HepG2 (cell line): ENCODE results near the gene MEG3. TPM values are rescaled to one million over a fixed set of nuclear protein-coding genes. Genes with fewer than 3 reads are reported as not detected.

Experiments
- ATAC-seq: fragments of 200-7000 bp; cut with Tn5 transposase; 3 replicates; pipeline ENCODE4 v1.9.1; 2020; ENCODE audit warnings: mild to moderate bottlenecking, moderate library complexity
- BruUV-seq: library from RNA; stranded (reverse); fragments of 400-500 nt; replicated peaks from 2 replicates; lab custom pipeline; 2021; lab: Mats Ljungman, UMichigan
- CTCF ChIA-PET: fragments of 300-600 bp; formaldehyde crosslinking; extraction: SDS; loops from one replicate; lab custom pipeline; 2021; ENCODE audit warnings: low total read pairs, inconsistent platforms, low intra/inter-chr PET ratio; lab: Yijun Ruan, JAX
- POLR2A ChIA-PET: fragments of 350-600 bp; sonication (Branson Sonifier 250); formaldehyde crosslinking; loops from one replicate; lab custom pipeline; 2020; ENCODE audit warnings: antibody characterized with exemption, inconsistent platforms; lab: Yijun Ruan, JAX
- DNase-seq: peaks from one replicate; pipeline ENCODE4 v3.0.0-alpha.2; 2015; ENCODE audit warnings: low spot score
- FAIRE-seq: peaks from 3 replicates; lab custom pipeline; 2011; peaks lifted over from hg19 to GRCh38; lab: Jason Lieb, UNC
- H2AFZ ChIP-seq: one replicate; pipeline ENCODE4 v1.6.1; 2011; ENCODE audit warnings: low read length, inconsistent platforms
- H3K27ac ChIP-seq: fragments of 300-600 bp; 3 replicates; pipeline ENCODE4 v1.8.0; 2011; ENCODE audit warnings: mixed run types, mild to moderate bottlenecking, mixed read lengths, low read length, inconsistent platforms; ENCODE audit not compliant: insufficient read depth; ENCODE audit errors: extremely low read length
- H3K27me3 ChIP-seq, 2 experiments: fragments of 200-600 bp in 1 of 2; 2 replicates in 1 of 2; 3 replicates in 1 of 2; pipeline versions ENCODE4 v1.6.0 to v1.8.0; 2011; ENCODE audit warnings: low read length in 2 of 2, mild to moderate bottlenecking in 2 of 2, moderate library complexity in 2 of 2, inconsistent platforms in 1 of 2; ENCODE audit not compliant: insufficient read depth in 2 of 2, control insufficient read depth in 1 of 2
- H3K36me3 ChIP-seq, 2 experiments: fragments of 200-600 bp in 1 of 2; replicated peaks in 1 of 2; 2 replicates in 1 of 2; 3 replicates in 1 of 2; pipeline versions ENCODE4 v1.5.1 to v1.8.0; 2011; ENCODE audit warnings: low read length in 2 of 2, inconsistent platforms in 1 of 2; ENCODE audit not compliant: insufficient read depth in 2 of 2, control insufficient read depth in 1 of 2
- H3K4me1 ChIP-seq: 2 replicates; pipeline ENCODE4 v1.5.1; 2012; ENCODE audit warnings: low read length, inconsistent platforms; ENCODE audit not compliant: insufficient read depth
- H3K4me2 ChIP-seq: 2 replicates; pipeline ENCODE4 v1.6.0; 2011; ENCODE audit warnings: low read depth, low read length, inconsistent platforms
- H3K4me3 ChIP-seq, 3 experiments: fragments of 200-600 bp in 1 of 3; sonication (generic), shearing (Covaris generic) in 1 of 3; replicated peaks in 1 of 3; 2 replicates each; pipeline ENCODE4 v1.5.1; 2011 to 2016; ENCODE audit warnings: low read length in 3 of 3, inconsistent platforms in 2 of 3, low read depth in 2 of 3, mild to moderate bottlenecking in 2 of 3, control low read depth in 1 of 3, mixed read lengths in 1 of 3; ENCODE audit not compliant: insufficient read depth in 1 of 3
- H3K79me2 ChIP-seq: one replicate; pipeline ENCODE4 v1.6.1; 2011; ENCODE audit warnings: low read length, inconsistent platforms; ENCODE audit not compliant: insufficient read depth
- H3K9ac ChIP-seq: 2 replicates; pipeline ENCODE4 v1.6.0; 2011; ENCODE audit warnings: mild to moderate bottlenecking, low read depth, low read length, inconsistent platforms; ENCODE audit not compliant: insufficient read depth
- H3K9me3 ChIP-seq: 2 replicates; pipeline ENCODE4 v1.5.1; 2012; ENCODE audit warnings: mild to moderate bottlenecking, low read length
- H4K20me1 ChIP-seq: 2 replicates; pipeline ENCODE4 v1.6.0; 2011; ENCODE audit warnings: inconsistent platforms, mild to moderate bottlenecking, low read length, moderate library complexity; ENCODE audit not compliant: insufficient read depth
- DNMT1 ChIP-seq: sonication (generic); formaldehyde crosslinking; IDR thresholded peaks from 2 replicates; pipeline ENCODE4 v1.5.1; 2020; ENCODE audit warnings: mild to moderate bottlenecking, missing genetic modification reagents
- HMG20B ChIP-seq: conservative IDR thresholded peaks from 2 replicates; pipeline ENCODE4 v1.6.1; 2016; ENCODE audit warnings: missing genetic modification reagents, missing compliant biosample characterization
- MAFG ChIP-seq: sonication (generic); formaldehyde crosslinking; IDR thresholded peaks from 2 replicates; pipeline ENCODE4 v1.5.1; 2020; ENCODE audit warnings: mild to moderate bottlenecking, missing genetic modification reagents
- NKX3-1 ChIP-seq: sonication (generic); formaldehyde crosslinking; IDR thresholded peaks from 2 replicates; pipeline ENCODE4 v1.5.0; 2020; ENCODE audit warnings: missing genetic modification reagents
- PBX3 ChIP-seq: sonication (generic); formaldehyde crosslinking; IDR thresholded peaks from 2 replicates; pipeline ENCODE4 v1.8.1; 2023; ENCODE audit warnings: missing genetic modification reagents, inconsistent platforms, borderline replicate concordance
- SP1 ChIP-seq, 2 experiments: fragments of 450-650 bp in 1 of 2; sonication (generic) in 1 of 2; formaldehyde crosslinking in 1 of 2; IDR thresholded peaks; 2 replicates each; pipeline versions ENCODE4 v1.4.0 to v1.6.1; 2016 to 2020; ENCODE audit warnings: missing genetic modification reagents in 1 of 2
- ZNF674 ChIP-seq: sonication (generic); formaldehyde crosslinking; IDR thresholded peaks from 2 replicates; pipeline ENCODE4 v1.5.0; 2020; ENCODE audit warnings: low read depth, mild to moderate bottlenecking, missing genetic modification reagents
- ZNF772 ChIP-seq: sonication (generic); formaldehyde crosslinking; IDR thresholded peaks from 2 replicates; pipeline ENCODE4 v1.5.0; 2020; ENCODE audit warnings: mild to moderate bottlenecking, missing genetic modification reagents
- ZNF775 ChIP-seq: sonication (generic); formaldehyde crosslinking; IDR thresholded peaks from 2 replicates; pipeline ENCODE4 v1.4.0; 2020; ENCODE audit warnings: missing genetic modification reagents, mild to moderate bottlenecking, moderate library complexity, borderline replicate concordance
- ZNF776 ChIP-seq: sonication (generic); formaldehyde crosslinking; IDR thresholded peaks from 2 replicates; pipeline ENCODE4 v1.4.0; 2020; ENCODE audit warnings: mild to moderate bottlenecking, missing genetic modification reagents
- ZNF879 ChIP-seq: sonication (generic); formaldehyde crosslinking; IDR thresholded peaks from 2 replicates; pipeline ENCODE4 v1.8.1; 2023; ENCODE audit warnings: missing genetic modification reagents
- ZSCAN12 ChIP-seq: sonication (generic); formaldehyde crosslinking; IDR thresholded peaks from 2 replicates; pipeline ENCODE4 v1.9.0; 2021; ENCODE audit warnings: mild to moderate bottlenecking, missing genetic modification reagents
- WGBS: methylation state at CpG from one replicate; pipeline ENCODE4 v1.1.6; 2017; ENCODE audit warnings: low lambda C conversion rate; 5-methylcytosine and 5-hydroxymethylcytosine counted together
- in situ Hi-C: cut with HindIII; loops from 2 replicates; pipeline ENCODE4 v1.10.0; 2017; ENCODE audit warnings: low pct_unique_long_range_greater_than_20kb; ENCODE audit not compliant: extremely low pct_ligation_motif_present
- intact Hi-C: fragments of 100-400 bp; cut with micrococcal nuclease; formaldehyde crosslinking; loops from one replicate; pipeline ENCODE4 v1.10.0; 2022; ENCODE audit not compliant: unreplicated experiment
- polyA plus RNA-seq, 8 experiments: library from polyadenylated mRNA; depleted of rRNA in 3 of 8; stranded (reverse) in 7 of 8; unstranded in 1 of 8; fragments of >200 nt; fragmentation: Illumina TruSeq in 4 of 8; extraction: Trizol in 4 of 8; gene quantifications; 2 replicates each; pipeline versions ENCODE4 v1.2.1 to v1.2.3, GENCODE V29; 2011 to 2016; ENCODE audit warnings: low read depth in 4 of 8, missing spikeins in 1 of 8, mixed read lengths in 1 of 8; ENCODE audit not compliant: insufficient read depth in 1 of 8
- total RNA-seq, 5 experiments: library from RNA; depleted of rRNA; stranded (reverse); fragments of >200 nt; fragmentation: Illumina TruSeq; extraction: Trizol; gene quantifications; 2 replicates each; pipeline ENCODE4 v1.2.3, GENCODE V29; 2016; ENCODE audit warnings: low read depth in 1 of 5

MEG3 gene
- total and polyA plus RNA-seq, 2 of the 13 experiments (the other 11 are each of a cell fraction or from before 2014, with no cell fraction given) = 0.17 TPM; not detected in 1

- TF ChIP-seq ZNF674 (no peak), HMG20B (CRISPR knock-in tag) (no peak), NKX3-1 (no peak), ZSCAN12 (CRISPR knock-in tag) (no peak), MAFG (CRISPR knock-in tag) (no peak), ZNF879 (CRISPR knock-in tag) (no peak)
- TF ChIP-seq, all 625 proteins: peak for 0
Observed at GRCh38 chr14:100830681-100831080, 4.8 kb downstream of the MEG3 start (continued).

- TF ChIP-seq DNMT1 (CRISPR knock-in tag) (no peak), PBX3 (CRISPR knock-in tag) (no peak), ZNF776 (CRISPR knock-in tag) (no peak), ZNF775 (CRISPR knock-in tag) (no peak), SP1 (IDR thresholded peaks at IDR 0.05) (no peak), SP1 (CRISPR knock-in tag; IDR thresholded peaks at IDR 0.05) (no peak), ZNF772 (CRISPR knock-in tag) (no peak)
- in situ Hi-C loops = no loop called here
- no TSS peak for BruUV-seq
- H3K27me3 ChIP-seq = no peaks in the 10 kb centered on the region
- no peaks in the 10 kb centered on the region for H3K36me3 ChIP-seq
- H3K4me3 ChIP-seq = no peak overlapping the region
- FAIRE-seq (no peak), ATAC-seq (no peak), DNase-seq (no peak)
- POLR2A ChIA-PET = no interaction called here
- H3K9me3 ChIP-seq = no peaks in the 10 kb centered on the region
- no peak overlapping the region for H3K9ac ChIP-seq
- 88% methylated on average over 21 of the region's 21 CpGs for WGBS
- CTCF ChIA-PET = no interaction called here
- intact Hi-C loops = no loop called here
- H3K27ac ChIP-seq = no peak overlapping the region
- H3K79me2 ChIP-seq = no peaks in the 10 kb centered on the region
- no peaks in the 10 kb centered on the region for H4K20me1 ChIP-seq
- H2AFZ ChIP-seq = no peak overlapping the region
- H3K4me2 ChIP-seq = no peak overlapping the region
- peaks cover 40% of the 10 kb centered on the region for H3K4me1 ChIP-seq
Observed at GRCh38 chr14:100832311-100832960, 6.5 kb downstream of the MEG3 start.
